NCI-H446 treated with DMSO at 0.1 percent for 48 hours (cell line): Measurements from ENCODE around the gene PTPRR.
"Not testable (repeated sequence)": the region's sequence is repeated elsewhere in the genome, so short reads cannot be mapped to it uniquely, and the experiment has no call there.

Source experiments
- DNase-seq: peaks from one replicate; lab custom pipeline; 2025; lab: John Stamatoyannopoulos, UW

Gene PTPRR

GRCh38 chr12:70840656-70841350 is 79.7 kb downstream of the PTPRR start:
- DNase-seq, result no peak

GRCh38 chr12:70839544-70839943 is 81.0 kb downstream of the PTPRR start:
- no peak for DNase-seq

- DNase-seq, result no peak
These were observed 82.4 kb downstream of the PTPRR start for GRCh38 chr12:70838127-70838526.

- no peak for DNase-seq
These were observed 83.5 kb downstream of the PTPRR start for GRCh38 chr12:70837026-70837425.

- no peak for DNase-seq
These were observed 84.6 kb downstream of the PTPRR start for GRCh38 chr12:70835948-70836347.

- no peak for DNase-seq
These were observed 89.0 kb downstream of the PTPRR start for GRCh38 chr12:70831543-70831942.

GRCh38 chr12:70830221-70831061 is 90.1 kb downstream of the PTPRR start:
- DNase-seq, result no peak

- DNase-seq, result no peak
These were observed 91.5 kb downstream of the PTPRR start for GRCh38 chr12:70829070-70829469.

- no peak for DNase-seq
These were observed 92.2 kb downstream of the PTPRR start for GRCh38 chr12:70828351-70828750.

GRCh38 chr12:70826156-70826555 is 94.4 kb downstream of the PTPRR start:
- DNase-seq, result no peak

- DNase-seq, result no peak
These were observed 96.0 kb downstream of the PTPRR start for GRCh38 chr12:70824511-70824910.

- no peak for DNase-seq
These were observed 97.2 kb downstream of the PTPRR start for GRCh38 chr12:70823182-70823976.

GRCh38 chr12:70822412-70822811 is 98.1 kb downstream of the PTPRR start:
- DNase-seq, result no peak

GRCh38 chr12:70815971-70816391 is 104.6 kb downstream of the PTPRR start:
- DNase-seq, result no peak

GRCh38 chr12:70815056-70815455 is 105.5 kb downstream of the PTPRR start:
- DNase-seq, result no peak

GRCh38 chr12:70813559-70813958 is 107.0 kb downstream of the PTPRR start:
- no peak for DNase-seq

- no peak for DNase-seq
These were observed 108.4 kb downstream of the PTPRR start for GRCh38 chr12:70812136-70812535.

GRCh38 chr12:70809887-70810286 is 110.7 kb downstream of the PTPRR start:
- no peak for DNase-seq

GRCh38 chr12:70807993-70808392 is 112.5 kb downstream of the PTPRR start:
- not testable (repeated sequence) for DNase-seq

- no peak for DNase-seq
These were observed 113.7 kb downstream of the PTPRR start for GRCh38 chr12:70806827-70807226.

GRCh38 chr12:70806043-70806442 is 114.5 kb downstream of the PTPRR start:
- no peak for DNase-seq

- DNase-seq, result no peak
These were observed 122.3 kb downstream of the PTPRR start for GRCh38 chr12:70798016-70798783.
